AG09309 (cell line): ENCODE data around the gene VRK1.

Source experiments
- DNase-seq: peaks from one replicate; pipeline ENCODE4 v3.0.0-alpha.2; 2010; ENCODE audit warnings: low read depth
- H3K4me3 ChIP-seq: 2 replicates; pipeline ENCODE4 v1.5.1; 2011; ENCODE audit warnings: mild to moderate bottlenecking, low read depth, low read length, moderate library complexity; ENCODE audit not compliant: control insufficient read depth
- TF ChIP-seq, protein P1 (sequence below): IDR thresholded peaks from 2 replicates; pipeline ENCODE4 v1.5.1; 2011; ENCODE audit warnings: mild to moderate bottlenecking, low read depth, low read length, inconsistent platforms; ENCODE audit not compliant: insufficient read depth, control insufficient read depth; ENCODE audit errors: missing control alignments

Gene VRK1

DNA sequence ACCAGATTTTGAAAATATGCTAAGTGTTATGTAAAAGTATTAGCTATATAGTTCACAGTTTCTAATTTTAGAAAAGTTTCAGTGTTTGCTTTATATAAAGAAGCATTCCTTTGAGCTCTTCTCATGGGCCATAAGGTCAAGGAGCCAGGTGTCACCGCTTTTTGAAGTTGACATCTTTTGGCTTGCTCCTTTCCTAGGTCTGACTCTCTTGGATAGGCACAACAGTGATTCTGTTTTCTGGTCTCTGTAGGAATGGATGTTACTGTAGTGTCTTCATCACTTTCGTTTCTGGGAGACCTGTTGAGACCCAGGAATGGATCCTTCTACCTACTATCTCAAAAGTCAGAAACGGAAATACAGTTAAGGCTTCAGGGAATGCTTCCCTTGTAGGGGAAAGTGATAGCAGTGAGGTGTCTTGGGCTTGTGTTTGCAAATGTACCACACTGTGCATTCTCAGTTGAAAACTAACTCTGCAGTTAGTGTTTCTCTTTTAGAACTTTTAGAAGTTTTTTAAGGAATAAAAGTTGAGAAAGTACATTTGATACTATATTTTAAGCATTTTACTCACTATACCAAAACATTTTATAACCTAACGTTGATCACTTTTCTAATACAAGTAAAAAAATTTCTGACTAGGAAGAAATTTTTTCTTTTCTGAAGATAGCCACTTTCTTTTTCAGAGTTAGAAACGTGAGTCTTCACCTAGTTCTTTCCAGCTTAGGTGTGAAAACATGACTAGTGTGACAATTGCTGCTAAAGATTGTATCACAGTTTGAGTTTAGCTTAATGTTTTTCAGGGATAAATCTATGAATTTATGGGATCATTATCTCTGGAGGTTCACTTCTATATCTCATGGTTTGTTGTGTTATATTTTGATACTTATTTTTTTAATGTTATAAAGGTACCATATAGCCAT, 20.8 kb downstream of the VRK1 start:
- TF ChIP-seq, protein P1, sequence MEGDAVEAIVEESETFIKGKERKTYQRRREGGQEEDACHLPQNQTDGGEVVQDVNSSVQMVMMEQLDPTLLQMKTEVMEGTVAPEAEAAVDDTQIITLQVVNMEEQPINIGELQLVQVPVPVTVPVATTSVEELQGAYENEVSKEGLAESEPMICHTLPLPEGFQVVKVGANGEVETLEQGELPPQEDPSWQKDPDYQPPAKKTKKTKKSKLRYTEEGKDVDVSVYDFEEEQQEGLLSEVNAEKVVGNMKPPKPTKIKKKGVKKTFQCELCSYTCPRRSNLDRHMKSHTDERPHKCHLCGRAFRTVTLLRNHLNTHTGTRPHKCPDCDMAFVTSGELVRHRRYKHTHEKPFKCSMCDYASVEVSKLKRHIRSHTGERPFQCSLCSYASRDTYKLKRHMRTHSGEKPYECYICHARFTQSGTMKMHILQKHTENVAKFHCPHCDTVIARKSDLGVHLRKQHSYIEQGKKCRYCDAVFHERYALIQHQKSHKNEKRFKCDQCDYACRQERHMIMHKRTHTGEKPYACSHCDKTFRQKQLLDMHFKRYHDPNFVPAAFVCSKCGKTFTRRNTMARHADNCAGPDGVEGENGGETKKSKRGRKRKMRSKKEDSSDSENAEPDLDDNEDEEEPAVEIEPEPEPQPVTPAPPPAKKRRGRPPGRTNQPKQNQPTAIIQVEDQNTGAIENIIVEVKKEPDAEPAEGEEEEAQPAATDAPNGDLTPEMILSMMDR, result no peak
- no peak overlapping the region for H3K4me3 ChIP-seq

DNA sequence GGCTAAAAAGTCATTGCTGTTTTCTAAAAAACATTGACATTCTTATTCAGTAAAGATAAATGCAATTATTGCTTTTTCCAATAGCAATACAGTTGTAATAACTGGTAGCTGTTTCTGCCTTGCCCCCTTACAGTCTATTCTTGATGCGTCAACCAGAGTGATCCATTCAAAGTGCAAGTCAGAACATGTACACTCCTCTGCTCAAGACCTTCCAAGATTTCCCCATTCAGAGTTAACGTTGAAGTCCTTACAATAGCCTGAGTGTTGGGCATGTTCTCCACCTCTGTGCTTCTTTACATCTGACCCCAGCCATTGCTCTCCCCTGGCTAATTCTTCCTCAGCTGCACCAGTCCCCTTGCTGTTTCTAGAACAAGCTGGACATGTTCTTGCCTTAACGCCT, 24.3 kb downstream of the VRK1 start:
- TF ChIP-seq, protein P1, result no peak
- H3K4me3 ChIP-seq, result no peak overlapping the region
- DNase-seq, result no peak

More for the DNA sequence above, 20.8 kb downstream of the VRK1 start:
- DNase-seq, result no peak

DNA sequence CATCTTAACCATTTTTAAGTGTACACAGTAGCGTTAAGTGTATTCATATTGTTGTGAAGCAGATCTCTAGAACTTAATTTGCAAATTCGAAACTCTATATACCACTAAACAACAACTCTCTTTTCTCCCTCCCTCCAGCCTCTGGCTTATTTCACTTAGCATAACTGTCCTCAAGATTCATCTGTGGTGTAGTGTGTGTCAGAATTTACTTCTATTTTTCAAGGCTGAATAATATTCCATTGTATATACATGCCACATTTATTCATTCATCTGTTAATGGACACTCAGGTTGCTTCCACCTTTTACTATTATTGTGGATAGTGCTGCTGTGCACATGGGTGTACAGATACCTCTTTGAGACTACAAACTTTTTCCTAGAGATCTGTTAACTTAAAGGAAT, 26.5 kb downstream of the VRK1 start:
- TF ChIP-seq, protein P1, result no peak
- no peak overlapping the region for H3K4me3 ChIP-seq
- no peak for DNase-seq

DNA sequence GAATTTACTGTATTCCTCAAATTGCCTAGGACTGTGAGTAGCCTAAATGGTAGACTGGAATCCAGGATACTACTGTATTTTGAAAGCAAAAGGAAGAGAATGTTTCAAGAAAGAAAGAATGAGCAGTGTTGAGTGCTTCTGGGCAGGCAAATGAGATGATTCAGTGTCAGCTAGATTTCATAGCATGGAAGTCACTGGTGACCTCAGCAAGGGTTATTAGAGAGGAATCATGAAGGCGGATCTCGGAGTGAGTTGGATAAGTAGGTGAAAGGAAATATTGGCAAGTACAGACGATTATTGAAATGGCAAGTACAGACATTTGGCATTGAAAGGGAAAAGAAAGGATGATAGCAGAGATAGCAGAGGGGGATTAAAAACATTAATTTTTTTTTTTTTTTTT, 27.1 kb downstream of the VRK1 start:
- TF ChIP-seq, protein P1, result no peak
- DNase-seq, result peak; percentile 10
- no peak overlapping the region for H3K4me3 ChIP-seq

DNA sequence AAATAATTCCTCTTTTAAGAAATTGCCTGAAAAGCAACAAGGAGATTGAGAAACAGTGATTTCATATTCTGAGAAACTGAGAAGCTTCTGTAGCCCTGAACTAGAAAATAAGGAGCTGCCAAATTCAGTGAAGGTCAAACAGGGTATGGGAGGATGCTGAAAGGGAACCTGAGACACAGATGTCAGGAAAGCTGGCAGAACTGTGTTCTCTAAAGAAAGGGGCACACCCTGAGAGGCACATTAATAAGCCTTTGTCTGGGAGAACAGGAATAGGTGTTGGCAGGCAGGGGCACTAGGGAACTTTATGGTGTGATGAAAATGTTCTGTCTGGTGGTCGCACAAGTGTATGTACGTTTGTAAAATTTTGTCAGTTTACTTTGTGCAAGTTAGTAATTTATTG, 29.6 kb downstream of the VRK1 start:
- TF ChIP-seq, protein P1, result no peak
- no peak for DNase-seq
- H3K4me3 ChIP-seq, result no peak overlapping the region

DNA sequence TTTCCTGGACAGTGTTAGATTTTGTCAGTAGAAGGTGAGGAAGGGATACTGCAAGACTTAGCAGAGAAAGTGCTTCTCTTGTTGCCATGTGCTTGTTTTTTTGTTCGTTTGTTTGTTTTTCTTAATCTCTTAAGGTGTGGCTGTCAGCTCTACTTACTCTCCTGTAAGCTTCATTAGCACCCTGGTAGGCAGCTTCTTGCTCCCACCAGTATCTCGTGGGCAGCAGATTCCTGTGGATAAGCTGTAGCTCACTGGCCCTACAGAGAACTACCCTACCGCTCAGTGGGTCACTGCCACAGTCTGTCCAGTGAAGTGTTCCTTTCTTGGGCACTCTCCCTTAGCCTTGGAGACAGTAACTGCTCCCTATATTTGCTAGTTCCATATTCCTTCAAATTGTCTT, 30.1 kb downstream of the VRK1 start:
- TF ChIP-seq, protein P1, result no peak
- DNase-seq, result no peak
- H3K4me3 ChIP-seq, result no peak overlapping the region
